HuH-7.5 (cell line): ENCODE results near the gene ZNF385B.
"Not testable (repeated sequence)": the region's sequence is repeated elsewhere in the genome, so short reads cannot be mapped to it uniquely, and the experiment has no call there.

ENCODE experiments used
- DNase-seq: peaks from one replicate; pipeline ENCODE4 v3.0.0; 2011; ENCODE audit warnings: low spot score

ZNF385B gene

GRCh38 chr2:179800776-179801175, 60.6 kb downstream of the ZNF385B start:
- no peak for DNase-seq

DNA sequence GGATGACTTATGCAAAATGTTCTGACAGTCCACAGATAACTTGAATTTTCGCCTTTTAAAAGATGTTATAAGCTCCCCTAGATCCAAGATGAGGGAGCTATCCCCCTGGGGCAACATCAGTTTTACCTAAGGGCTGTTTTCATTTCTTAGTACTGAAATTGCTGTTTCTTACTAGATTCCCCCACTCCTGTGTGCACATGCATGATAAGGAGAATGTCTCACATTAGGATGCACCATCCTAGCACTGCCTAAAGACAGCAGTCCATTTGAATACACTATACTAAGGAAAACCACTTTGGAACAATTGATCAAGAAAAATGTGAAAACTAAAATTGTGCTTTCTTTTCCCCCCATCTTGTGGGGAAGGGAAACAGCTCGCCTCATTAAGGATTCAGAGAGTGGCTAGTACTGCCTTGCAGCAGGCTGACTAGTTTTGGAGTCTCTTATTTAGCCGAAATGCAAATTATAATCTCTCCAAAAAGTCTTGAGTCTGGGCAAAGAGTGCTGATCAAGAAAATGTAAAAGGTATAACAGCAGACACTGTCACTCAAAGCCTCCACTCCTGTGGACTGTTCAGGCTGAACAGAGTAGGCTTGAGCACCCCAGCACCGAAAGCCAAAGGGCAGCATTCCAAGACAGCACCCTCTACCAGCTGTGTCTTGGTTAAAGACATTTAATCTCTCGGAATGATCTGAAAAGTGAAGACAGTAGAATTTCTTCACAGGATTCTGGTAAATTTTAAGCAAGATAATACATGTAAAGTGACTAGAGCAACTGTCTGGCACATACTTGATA, 65.0 kb downstream of the ZNF385B start:
- DNase-seq = no peak

- no peak for DNase-seq
Measured at GRCh38 chr2:179793902-179794301, 67.5 kb downstream of the ZNF385B start.

- DNase-seq = no peak
Measured at GRCh38 chr2:179793238-179793637, 68.2 kb downstream of the ZNF385B start.

DNA sequence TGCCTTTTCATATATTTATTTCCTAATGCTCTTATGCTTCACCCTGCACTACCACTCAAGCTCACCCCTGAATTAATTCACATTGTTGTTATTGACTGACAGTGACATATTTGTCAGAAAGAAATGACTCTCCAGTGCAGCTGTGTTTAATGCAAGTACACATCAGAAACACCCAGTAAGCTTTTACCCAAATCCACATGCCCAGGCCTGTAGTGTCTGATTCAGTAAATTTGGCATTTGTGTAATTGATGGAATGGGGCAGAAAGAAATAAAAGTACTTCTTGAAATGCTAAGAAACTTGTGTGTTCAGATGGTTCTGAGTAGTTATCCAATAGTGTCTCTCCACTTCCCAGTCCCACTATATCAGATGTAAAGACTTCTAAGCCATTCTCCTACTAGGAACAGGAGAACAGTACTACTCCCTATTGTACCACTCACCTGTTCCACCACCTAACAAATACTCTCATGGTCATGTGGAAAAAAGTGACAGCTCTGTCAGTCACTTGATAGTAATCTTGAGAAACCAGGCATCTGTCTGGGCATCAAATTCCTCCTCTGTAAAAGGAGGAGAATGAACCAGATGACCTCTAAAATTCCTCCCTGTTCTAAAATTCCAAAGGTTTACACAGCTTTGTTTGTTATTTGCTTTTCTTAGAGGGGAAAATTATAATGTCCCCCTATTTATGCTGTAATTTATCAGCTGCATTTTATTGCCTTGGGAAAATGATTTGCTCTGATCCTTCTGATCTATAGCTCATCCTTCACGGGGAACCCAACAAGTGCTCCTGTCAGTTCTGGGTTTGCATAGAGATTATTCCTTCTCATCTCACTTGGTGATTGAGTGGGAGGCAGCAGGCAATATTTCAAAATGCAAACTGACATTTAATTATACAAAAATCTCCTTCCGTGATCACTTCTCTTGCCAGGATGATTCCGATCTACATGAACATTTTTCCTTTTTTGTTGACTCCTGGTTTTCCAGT, 70.9 kb downstream of the ZNF385B start:
- no peak for DNase-seq

GRCh38 chr2:179788104-179788503, 73.3 kb downstream of the ZNF385B start:
- no peak for DNase-seq

GRCh38 chr2:179787601-179788000, 73.8 kb downstream of the ZNF385B start:
- DNase-seq = no peak

DNA sequence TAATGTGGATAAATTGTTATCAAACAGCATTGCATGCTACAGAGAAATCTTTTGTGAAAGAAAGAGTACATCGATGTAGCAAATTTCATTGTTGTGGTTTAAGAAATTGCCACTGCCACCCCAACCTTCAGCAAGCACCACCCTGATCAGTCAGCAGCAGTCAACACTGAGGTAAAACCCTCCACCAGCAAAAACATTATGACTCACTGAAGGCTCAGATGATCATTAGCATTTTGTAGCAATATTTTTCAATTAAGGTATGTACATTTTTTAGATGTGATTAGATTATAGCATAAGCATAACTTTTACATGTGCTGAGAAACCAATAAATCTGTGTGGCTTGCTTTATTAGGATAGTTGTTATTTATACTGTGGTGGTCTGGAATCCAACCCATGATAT, 75.5 kb downstream of the ZNF385B start:
- DNase-seq = no peak

DNA sequence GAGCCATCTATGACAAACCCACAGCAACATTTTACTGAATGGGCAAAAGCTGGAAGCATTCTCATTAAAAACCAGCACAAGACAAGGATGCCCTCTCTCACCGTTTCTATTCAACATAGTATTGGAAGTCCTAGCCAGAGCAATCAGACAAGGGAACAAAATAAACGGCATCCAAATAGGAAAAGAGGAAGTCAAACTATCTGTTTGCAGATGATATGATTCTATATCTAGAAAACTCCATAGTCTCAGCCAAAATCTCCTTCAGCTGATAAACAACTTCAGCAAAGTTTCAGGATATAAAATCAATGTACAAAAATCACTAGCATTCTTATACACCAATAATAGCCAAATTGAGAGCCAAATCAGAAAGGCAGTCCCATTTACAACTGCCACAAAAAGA, 79.1 kb downstream of the ZNF385B start:
- DNase-seq = not testable (repeated sequence)

DNA sequence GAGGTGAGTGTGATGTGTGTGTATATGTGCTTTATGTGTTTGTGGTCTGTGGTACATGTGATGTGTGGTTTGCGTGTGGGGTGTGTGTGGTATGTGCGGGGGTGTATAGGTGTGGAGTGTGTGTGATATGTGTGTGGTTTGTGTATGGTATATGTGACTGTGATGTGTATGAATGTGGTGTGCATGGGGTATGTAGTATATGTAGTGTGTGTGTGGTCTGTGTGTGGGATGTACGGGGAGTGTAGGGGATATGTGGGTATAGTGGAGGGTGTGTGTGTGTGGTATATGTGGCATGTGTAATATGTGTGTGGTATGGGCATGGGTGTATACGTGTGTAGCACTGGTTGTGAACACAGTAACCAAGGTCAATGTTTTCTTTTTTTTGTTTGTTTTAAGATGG, 87.4 kb downstream of the ZNF385B start:
- DNase-seq = no peak

DNA sequence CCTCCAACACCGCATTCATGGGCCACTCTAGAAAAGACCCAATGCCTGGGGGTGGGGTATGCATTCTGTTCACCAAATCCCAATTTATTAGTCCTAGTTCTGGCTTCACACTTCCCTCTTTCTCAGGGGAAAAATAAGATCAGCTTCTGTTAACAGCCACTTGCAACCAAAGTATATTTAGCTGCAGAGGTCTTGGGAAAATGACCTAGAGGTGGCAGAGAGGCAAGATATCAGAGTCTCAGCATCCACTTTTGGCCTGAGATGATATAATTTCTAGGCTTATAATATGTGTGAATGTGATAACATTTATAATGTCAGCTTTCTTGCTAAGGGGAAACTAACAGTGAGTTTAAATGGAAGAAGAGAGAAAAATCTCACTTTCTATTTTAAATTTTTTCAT, 89.1 kb downstream of the ZNF385B start:
- DNase-seq = no peak

DNA sequence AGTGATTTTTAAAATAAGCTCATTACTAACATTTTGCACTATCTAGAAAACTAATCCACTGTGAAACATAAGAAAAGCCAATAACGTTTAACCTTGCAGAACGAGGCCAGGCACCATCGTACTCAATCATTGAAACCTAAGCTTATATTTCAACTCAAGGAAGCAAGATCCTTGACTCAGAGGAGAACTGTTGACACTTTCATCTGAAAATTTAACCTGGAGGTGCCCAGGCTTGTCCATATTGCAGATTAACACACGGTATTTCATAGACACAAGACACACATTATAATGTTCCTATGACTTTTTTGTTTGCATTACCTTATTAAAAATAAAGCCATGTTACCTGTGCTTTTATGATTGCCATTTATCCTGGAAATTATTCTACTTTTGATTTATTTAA, 89.6 kb downstream of the ZNF385B start:
- DNase-seq = no peak

- DNase-seq = no peak
Measured at GRCh38 chr2:179770029-179770428, 91.4 kb downstream of the ZNF385B start.

GRCh38 chr2:179769323-179769722, 92.1 kb downstream of the ZNF385B start:
- DNase-seq = no peak

- no peak for DNase-seq
Measured at GRCh38 chr2:179768765-179769164, 92.6 kb downstream of the ZNF385B start.

GRCh38 chr2:179765666-179766065, 95.7 kb downstream of the ZNF385B start:
- no peak for DNase-seq

- no peak for DNase-seq
Measured at GRCh38 chr2:179764710-179765109, 96.7 kb downstream of the ZNF385B start.

DNA sequence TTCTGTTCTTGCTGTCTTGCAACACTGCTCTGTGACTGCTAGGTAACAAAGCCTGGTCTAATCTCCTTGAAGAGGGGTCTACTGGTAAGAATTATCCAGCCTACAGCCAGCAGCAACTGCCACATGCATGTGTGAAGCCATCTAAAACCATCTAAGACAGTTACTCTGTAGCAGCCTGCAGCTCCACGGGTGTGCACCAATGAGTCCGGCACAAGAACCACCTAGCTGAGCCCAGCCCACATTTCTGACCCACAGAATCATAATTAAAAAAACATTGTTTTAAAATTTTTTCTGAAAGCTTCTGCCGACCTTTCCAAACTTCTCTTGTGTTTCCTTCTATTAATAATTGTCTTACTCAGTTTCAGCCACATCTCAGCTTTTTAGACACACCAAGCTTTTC, 102.8 kb downstream of the ZNF385B start:
- DNase-seq = no peak

GRCh38 chr2:179751163-179751809, 110.1 kb downstream of the ZNF385B start:
- DNase-seq = peak; percentile 9

DNA sequence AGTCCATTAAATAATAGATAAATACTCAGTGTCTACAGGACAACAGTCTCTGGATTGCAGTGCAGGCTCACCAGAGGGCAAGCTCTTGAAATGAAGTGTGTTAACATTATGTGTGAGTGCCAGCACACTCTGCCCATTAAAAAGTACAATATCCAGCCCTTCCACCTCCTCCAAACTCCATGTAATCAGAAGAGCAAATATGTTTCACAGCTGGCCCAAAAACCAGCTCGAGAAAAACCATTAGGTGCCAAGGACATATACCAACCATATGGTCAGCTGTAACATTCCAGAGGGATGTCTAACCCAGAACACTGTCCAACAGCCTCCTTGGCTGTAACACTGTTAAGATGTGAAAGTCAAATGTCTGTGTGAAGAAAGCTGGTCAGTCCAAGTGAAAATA, 112.2 kb downstream of the ZNF385B start:
- no peak for DNase-seq

DNA sequence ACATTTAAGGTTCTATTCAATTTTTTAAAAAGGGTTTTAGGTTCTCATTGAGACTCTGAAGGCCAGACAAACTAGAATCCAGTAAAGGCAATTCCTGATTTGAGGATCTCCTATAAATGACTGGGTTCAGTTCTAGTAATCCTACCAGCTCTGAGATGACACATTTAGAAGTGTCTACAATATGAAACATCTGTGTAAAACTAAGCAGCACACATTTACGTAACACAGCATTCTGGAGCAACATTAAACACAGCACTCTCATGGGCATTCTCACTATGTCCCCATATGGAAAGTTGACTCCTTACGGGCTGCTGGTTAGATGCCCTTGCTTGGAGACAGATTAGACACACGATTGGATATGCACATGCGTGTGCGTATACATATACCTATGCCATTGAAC, 114.4 kb downstream of the ZNF385B start:
- no peak for DNase-seq

GRCh38 chr2:179745635-179746256, 115.7 kb downstream of the ZNF385B start:
- DNase-seq = no peak
